Measurements from ENCODE around the gene OTOF. TPM values are rescaled to one million over a fixed set of nuclear protein-coding genes. Genes with fewer than 3 reads are reported as not detected.

Gene OTOF
- polyA plus RNA-seq, 2 of the 4 experiments (the other 2 are of a cell fraction) = 0.05 to 0.22 TPM

- TF ChIP-seq, protein P1, sequence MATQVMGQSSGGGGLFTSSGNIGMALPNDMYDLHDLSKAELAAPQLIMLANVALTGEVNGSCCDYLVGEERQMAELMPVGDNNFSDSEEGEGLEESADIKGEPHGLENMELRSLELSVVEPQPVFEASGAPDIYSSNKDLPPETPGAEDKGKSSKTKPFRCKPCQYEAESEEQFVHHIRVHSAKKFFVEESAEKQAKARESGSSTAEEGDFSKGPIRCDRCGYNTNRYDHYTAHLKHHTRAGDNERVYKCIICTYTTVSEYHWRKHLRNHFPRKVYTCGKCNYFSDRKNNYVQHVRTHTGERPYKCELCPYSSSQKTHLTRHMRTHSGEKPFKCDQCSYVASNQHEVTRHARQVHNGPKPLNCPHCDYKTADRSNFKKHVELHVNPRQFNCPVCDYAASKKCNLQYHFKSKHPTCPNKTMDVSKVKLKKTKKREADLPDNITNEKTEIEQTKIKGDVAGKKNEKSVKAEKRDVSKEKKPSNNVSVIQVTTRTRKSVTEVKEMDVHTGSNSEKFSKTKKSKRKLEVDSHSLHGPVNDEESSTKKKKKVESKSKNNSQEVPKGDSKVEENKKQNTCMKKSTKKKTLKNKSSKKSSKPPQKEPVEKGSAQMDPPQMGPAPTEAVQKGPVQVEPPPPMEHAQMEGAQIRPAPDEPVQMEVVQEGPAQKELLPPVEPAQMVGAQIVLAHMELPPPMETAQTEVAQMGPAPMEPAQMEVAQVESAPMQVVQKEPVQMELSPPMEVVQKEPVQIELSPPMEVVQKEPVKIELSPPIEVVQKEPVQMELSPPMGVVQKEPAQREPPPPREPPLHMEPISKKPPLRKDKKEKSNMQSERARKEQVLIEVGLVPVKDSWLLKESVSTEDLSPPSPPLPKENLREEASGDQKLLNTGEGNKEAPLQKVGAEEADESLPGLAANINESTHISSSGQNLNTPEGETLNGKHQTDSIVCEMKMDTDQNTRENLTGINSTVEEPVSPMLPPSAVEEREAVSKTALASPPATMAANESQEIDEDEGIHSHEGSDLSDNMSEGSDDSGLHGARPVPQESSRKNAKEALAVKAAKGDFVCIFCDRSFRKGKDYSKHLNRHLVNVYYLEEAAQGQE (IDR thresholded peaks at IDR 0.05) = no peak
- TF ChIP-seq, protein P2, sequence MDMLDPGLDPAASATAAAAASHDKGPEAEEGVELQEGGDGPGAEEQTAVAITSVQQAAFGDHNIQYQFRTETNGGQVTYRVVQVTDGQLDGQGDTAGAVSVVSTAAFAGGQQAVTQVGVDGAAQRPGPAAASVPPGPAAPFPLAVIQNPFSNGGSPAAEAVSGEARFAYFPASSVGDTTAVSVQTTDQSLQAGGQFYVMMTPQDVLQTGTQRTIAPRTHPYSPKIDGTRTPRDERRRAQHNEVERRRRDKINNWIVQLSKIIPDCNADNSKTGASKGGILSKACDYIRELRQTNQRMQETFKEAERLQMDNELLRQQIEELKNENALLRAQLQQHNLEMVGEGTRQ (IDR thresholded peaks at IDR 0.05) = no peak
- no peak for TF ChIP-seq FOSL2 (IDR thresholded peaks at IDR 0.05)
- TF ChIP-seq FOSL2 (CRISPR knock-in tag; IDR thresholded peaks at IDR 0.05) = no peak
- TF ChIP-seq, protein P3, sequence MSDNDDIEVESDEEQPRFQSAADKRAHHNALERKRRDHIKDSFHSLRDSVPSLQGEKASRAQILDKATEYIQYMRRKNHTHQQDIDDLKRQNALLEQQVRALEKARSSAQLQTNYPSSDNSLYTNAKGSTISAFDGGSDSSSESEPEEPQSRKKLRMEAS (IDR thresholded peaks at IDR 0.05) = no peak
- TF ChIP-seq PBX3 (IDR thresholded peaks at IDR 0.05) = no peak
- no peak for TF ChIP-seq NFE2L2 (conservative IDR thresholded peaks at IDR 0.05; ENCODE audit: low read length)
- no peak for TF ChIP-seq BCL3 (IDR thresholded peaks at IDR 0.05)
Observed at GRCh38 chr2:26491563-26492167, 13.7 kb upstream of the OTOF start (continued).

- CTCF ChIA-PET = interaction anchor here (1.3 to 4.0 kb wide), 3 partner anchors 15 to 88 kb away, joined by 3 to 15 read pairs (median 6); no protein-coding TSS in a partner anchor
- POLR2A ChIA-PET = no interaction called here
- 55% methylated on average over 19 of the region's 19 CpGs for WGBS (ENCODE audit: missing lambda C conversion rate)
- TF ChIP-seq HOXB5 (CRISPR knock-in tag; IDR thresholded peaks at IDR 0.05) (no peak), KDM1A (IDR thresholded peaks at IDR 0.05; ENCODE audit: low read depth) (no peak), EHF (CRISPR knock-in tag; IDR thresholded peaks at IDR 0.05) (no peak), KDM5A (IDR thresholded peaks at IDR 0.05) (no peak), NFE2L2 (conservative IDR thresholded peaks at IDR 0.05; ENCODE audit: low read length) (no peak), ESRRA (IDR thresholded peaks at IDR 0.05; ENCODE audit: borderline replicate concordance, low read length) (no peak), ZC3H11A (IDR thresholded peaks at IDR 0.05) (no peak), MAFK (IDR thresholded peaks at IDR 0.05; ENCODE audit: partially characterized antibody) (no peak), HOXB13 (CRISPR knock-in tag; IDR thresholded peaks at IDR 0.05; ENCODE audit: low read depth) (no peak), CBX8 (IDR thresholded peaks at IDR 0.05) (no peak), PBX3 (IDR thresholded peaks at IDR 0.05) (no peak), NR3C1 (IDR thresholded peaks at IDR 0.05) (no peak)
- TF ChIP-seq, protein P4, sequence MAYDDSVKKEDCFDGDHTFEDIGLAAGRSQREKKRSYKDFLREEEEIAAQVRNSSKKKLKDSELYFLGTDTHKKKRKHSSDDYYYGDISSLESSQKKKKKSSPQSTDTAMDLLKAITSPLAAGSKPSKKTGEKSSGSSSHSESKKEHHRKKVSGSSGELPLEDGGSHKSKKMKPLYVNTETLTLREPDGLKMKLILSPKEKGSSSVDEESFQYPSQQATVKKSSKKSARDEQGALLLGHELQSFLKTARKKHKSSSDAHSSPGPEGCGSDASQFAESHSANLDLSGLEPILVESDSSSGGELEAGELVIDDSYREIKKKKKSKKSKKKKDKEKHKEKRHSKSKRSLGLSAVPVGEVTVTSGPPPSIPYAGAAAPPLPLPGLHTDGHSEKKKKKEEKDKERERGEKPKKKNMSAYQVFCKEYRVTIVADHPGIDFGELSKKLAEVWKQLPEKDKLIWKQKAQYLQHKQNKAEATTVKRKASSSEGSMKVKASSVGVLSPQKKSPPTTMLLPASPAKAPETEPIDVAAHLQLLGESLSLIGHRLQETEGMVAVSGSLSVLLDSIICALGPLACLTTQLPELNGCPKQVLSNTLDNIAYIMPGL (CRISPR knock-in tag; IDR thresholded peaks at IDR 0.05; ENCODE audit: borderline replicate concordance) = no peak
- H3K4me2 ChIP-seq = no peak overlapping the region
- no peak overlapping the region for H3K27ac ChIP-seq
- FAIRE-seq (no peak), ATAC-seq (no peak), DNase-seq (ENCODE audit: low read depth in 1 of 2, low spot score in 1 of 2) (no peak)
- no peaks in the 10 kb centered on the region for H3K4me1 ChIP-seq
- no peaks in the 10 kb centered on the region for H3K9me3 ChIP-seq
- H3K4me3 ChIP-seq = no peak overlapping the region
Observed at GRCh38 chr2:26489213-26489850, 11.4 kb upstream of the OTOF start.

All from A549 (cell line).